ENCODE results near the gene ACER2. TPM values are rescaled to one million over a fixed set of nuclear protein-coding genes. Genes with fewer than 3 reads are reported as not detected.
"Not testable (repeated sequence)": the region's sequence is repeated elsewhere in the genome, so short reads cannot be mapped to it uniquely, and the experiment has no call there.

The ACER2 gene
- total RNA-seq, 1 donor from 2014 or later = 1.3 TPM

DNA sequence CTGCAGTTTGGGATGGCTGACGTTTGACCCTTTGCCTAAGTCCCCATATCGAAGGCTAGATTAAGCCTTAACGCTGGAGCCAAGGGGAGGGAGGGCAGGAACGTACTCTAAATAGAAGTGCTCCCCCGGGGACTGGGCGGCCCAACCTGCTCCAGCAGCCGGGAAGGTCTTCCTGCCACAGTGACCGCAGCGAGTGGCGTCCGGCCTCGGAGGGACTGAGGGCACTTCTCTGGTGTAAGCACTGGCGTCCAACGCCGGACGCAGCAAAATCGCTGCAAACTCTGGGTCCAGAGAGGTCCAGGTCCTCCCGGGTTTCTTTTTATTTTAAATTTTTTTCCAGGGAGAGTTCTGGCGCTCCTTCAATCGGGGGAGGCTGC, 505 bp upstream of the ACER2 start:
- peak; percentile 64 for DNase-seq (ENCODE audit: low read depth)

DNA sequence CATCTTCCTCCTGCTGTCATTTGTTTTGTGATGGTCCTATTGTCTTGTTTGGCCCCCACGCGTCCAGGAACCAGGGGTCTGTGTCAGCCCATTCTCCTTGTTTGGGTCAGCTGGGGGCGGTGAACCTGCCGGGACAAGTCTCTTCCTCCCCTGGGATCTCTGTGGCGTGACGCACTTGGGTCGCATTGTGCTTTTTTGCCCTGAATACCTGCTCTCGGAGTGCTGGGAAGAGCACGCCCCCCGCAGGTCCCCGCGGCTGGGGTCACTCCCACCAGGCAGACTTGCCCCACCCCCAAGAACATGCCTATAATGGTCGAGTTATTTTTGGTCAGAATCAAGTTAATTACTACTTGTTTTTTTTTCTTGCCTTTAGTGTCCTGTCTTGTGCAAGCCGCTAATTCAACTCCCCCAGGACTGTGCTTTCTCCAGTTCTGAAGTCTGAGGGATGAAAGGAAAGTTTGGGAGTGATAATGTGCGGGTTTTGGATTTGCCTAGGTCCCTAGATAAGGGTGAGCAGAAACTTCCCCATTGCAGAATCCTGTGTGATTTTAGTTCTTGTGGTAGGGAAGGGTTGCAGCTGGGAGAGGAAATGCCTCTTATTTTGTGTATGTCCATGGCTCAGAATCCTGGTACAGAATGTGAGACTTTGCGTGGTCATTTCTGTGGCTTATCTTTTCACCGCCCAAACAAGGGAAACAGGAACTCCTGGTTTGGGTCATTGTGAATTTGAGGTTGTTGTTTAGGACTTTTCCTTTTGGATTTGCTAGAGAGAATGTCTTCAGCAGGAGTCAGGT, 789 bp downstream of the ACER2 start:
- DNase-seq (ENCODE audit: low read depth) = peak; percentile 5

GRCh38 chr9:19410195-19410503, 1.3 kb downstream of the ACER2 start:
- no peak for DNase-seq (ENCODE audit: low read depth)

DNA sequence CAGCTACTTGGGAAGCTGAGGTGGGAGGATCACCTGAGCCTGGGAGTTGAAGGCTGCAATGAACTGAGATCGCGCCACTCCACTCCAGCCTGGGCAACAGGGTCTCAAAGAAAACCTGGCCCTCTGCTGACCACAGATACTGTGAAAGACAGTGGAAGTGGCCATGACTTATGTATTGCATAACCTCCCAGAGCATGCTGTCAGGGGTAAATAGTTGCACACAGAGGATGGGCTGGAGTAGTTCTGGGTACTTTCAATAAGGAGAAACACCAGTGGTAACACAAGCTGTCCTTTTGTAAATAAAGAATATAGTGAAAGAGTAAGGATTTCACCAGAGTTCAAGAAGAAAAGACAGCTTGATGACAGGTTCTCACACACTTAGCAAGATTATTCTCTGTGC, 1.8 kb downstream of the ACER2 start:
- no peak for DNase-seq (ENCODE audit: low read depth)

GRCh38 chr9:19411316-19411715, 2.5 kb downstream of the ACER2 start:
- DNase-seq (ENCODE audit: low read depth) = no peak

GRCh38 chr9:19413456-19413855, 4.6 kb downstream of the ACER2 start:
- DNase-seq (ENCODE audit: low read depth) = not testable (repeated sequence)

GRCh38 chr9:19416143-19416542, 7.3 kb downstream of the ACER2 start:
- peak; percentile 34 for DNase-seq (ENCODE audit: low read depth)

DNA sequence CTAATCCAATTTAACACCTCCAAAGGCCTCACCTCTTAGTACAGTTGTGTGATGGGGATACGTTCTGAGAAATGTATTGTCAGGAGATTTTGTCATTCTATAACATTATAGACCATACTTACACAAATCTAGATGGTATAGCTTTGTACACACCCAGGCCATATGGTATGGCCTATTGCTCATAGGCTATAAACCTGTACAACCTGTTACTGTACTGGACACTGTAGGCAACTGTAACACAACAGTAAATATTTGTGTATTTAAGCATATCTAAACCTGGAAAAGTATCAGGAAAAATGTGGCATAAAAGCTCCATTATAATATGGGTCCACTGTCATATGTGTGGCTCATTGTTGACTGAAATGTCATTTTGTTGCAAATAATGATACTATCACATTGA, 12.1 kb downstream of the ACER2 start:
- DNase-seq (ENCODE audit: low read depth) = no peak

DNA sequence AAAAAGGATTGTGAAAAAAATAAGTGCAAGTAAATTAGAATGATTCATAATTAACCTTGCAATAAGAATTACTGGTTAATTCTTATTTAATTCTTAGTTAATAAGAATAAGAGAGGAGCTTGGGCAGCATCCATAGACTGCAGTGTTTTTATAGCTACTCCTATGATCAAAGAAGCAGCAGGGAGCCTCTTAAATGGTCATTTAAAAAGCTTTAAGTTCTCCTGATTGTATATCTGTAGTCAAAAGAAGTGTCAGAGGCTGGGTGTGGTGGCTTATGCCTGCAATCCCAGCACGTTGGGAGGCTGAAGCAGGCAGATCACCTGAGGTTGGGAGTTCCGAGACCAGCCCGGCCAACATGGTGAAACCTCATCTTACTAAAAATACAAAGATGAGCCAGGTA, 14.4 kb downstream of the ACER2 start:
- DNase-seq (ENCODE audit: low read depth) = no peak

DNA sequence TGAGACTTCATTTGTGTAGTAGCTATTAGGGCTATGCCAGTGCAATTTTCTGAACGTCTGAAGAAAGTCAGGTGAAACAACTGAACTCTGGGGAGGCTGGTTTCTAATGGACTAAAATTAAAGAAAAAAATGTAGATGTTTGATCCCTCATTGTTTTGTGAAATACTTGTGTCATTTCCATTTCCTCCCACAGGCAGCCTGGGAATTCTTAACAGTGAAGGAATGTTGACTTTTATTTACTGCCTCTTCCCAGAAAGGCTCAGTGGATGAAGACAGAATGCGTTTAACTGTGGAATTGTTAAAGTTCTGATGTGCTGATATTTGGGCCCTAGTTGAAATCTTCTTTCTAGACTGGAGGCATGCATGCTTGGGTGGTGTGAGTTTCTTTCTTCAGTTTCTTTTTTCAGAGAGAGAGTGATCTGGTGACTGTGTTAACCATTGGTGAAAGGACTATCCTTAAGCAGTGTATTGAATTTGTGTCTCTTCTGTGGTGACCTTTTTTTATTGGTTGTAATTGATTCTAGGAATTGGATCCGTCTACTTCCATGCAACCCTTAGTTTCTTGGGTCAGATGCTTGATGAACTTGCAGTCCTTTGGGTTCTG, 15.5 kb downstream of the ACER2 start:
- no peak for DNase-seq (ENCODE audit: low read depth)

DNA sequence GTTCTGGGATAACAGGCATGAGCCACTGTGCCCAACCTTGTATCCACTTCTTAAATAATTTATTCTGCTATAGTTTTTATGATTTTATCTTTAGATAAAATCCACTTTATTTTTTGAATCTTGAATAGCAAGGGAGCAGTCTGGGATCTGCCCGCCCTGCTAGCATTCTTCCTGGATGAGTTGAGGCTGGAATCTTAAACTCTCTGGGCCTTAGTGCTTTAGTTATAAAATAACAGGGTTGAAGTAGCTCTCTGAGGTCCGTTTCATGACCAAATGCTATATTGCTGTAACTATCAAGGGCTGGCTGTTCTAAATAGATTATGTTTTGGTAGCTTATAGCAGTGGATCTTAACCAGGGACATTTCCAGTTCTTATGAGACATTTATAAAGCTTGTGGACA, 20.8 kb downstream of the ACER2 start:
- no peak for DNase-seq (ENCODE audit: low read depth)

DNA sequence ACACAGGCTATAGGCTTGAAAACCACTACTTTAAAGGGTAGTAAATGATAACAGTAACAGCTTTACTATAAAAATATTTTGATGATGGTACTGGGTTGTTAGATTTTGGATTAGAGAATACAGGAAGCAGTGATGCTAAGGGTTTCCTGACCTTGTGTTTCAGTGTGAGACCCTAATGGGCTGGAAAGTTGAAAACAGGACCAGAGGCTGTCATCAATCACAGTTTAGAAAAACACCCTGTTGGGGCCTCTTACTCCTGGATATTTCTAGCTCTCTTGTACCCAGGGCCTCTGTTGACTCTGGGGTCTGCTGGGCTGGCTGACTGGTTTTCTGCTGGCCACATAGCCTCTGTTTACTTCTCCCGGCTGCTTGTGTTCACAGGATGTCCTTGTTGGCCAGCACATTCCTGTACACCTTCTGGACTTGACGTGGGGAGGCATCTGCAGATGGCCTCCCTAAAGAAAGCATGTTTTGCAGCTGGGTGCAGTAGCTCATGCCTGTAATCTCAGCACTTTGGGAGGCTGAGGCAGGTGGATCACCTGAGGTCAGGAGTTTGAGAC, 21.5 kb downstream of the ACER2 start:
- DNase-seq (ENCODE audit: low read depth) = no peak

GRCh38 chr9:19431361-19432171, 22.8 kb downstream of the ACER2 start:
- DNase-seq (ENCODE audit: low read depth) = no peak

GRCh38 chr9:19432473-19432872, 23.7 kb downstream of the ACER2 start:
- no peak for DNase-seq (ENCODE audit: low read depth)

DNA sequence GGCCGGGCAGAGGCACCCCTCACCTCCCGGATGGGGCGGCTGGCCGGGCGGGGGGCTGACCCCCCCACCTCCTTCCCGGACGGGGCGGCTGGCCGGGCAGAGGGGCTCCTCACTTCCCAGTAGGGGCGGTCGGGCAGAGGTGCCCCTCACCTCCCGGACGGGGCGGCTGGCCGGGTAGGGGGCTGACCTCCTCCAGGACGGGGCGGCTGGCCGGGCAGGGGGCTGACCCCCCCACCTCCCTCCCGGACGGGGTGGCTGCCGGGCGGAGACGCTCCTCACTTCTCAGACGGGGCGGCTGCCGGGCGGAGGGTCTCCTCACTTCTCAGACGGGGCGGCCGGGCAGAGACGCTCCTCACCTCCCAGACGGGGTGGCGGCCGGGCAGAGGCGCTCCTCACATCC, 24.9 kb downstream of the ACER2 start:
- DNase-seq (ENCODE audit: low read depth) = not testable (repeated sequence)

GRCh38 chr9:19440376-19440775, 31.6 kb downstream of the ACER2 start:
- no peak for DNase-seq (ENCODE audit: low read depth)

GRCh38 chr9:19440823-19441580, 32.2 kb downstream of the ACER2 start:
- DNase-seq (ENCODE audit: low read depth) = no peak

GRCh38 chr9:19441730-19442129, 32.9 kb downstream of the ACER2 start:
- DNase-seq (ENCODE audit: low read depth) = no peak

GRCh38 chr9:19442240-19442639, 33.4 kb downstream of the ACER2 start:
- DNase-seq (ENCODE audit: low read depth) = no peak

DNA sequence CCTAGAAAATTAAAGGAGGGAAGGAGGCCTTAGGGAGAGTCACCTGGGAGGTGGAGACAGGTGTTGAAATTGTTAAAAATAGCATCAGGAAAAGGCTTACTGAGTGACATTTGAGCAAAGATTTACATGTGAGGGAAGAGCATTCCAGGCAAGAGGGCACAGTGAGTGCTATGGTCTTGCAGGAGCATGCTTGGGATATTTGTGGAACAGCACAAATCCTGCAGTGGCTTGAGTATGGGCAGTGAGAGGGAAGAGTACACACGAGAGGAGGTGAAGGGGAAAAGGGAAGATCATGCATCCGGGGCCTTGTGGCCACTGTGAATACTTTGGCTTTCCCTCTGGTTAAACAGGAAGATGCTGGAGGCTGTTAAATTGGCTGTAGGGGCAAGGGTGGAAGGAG, 36.6 kb downstream of the ACER2 start:
- peak; percentile 84 for DNase-seq (ENCODE audit: low read depth)

GRCh38 chr9:19446361-19446861, 37.6 kb downstream of the ACER2 start:
- no peak for DNase-seq (ENCODE audit: low read depth)
